ENCODE data around the gene FANCC. TPM values are rescaled to one million over a fixed set of nuclear protein-coding genes. Genes with fewer than 3 reads are reported as not detected.
"Not testable (repeated sequence)": the region's sequence is repeated elsewhere in the genome, so short reads cannot be mapped to it uniquely, and the experiment has no call there.

The FANCC gene
- total and polyA plus RNA-seq, 12 donors = 1.9 to 6.1 (median 3.3) TPM

DNA sequence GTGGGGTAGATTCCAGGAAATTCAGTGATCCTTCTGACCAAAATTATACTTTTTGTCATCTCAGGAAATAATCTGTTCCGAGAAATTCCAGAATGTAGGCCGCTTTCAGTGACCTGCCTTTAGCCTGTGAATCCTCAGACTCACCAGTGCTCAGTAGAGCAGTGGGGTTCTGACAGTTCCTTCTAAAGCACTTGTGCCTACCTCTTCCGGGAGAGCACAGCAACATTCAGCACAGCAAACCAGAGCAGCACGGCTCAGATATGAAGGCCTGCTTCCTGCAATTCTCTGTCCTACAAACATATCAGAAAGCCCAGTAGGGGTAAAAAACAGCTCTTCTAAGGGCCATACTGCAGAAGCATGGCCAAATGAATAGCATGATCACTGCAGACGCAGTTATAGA is 15.0 kb downstream of the FANCC start:
- Histone ChIP-seq H3K4me1 (replicated peaks in 1 of 2) (no peaks in the 10 kb centered on the region), H3K27me3 (no peaks in the 10 kb centered on the region), H3K9me3 (replicated peaks in 1 of 3) (no peaks in the 10 kb centered on the region), H3K4me3 (no peak overlapping the region), H3K27ac (no peak overlapping the region), H3K36me3 (replicated peaks in 1 of 2) (no peaks in the 10 kb centered on the region)
- WGBS, 4 donors = 70 to 83% (median 76%) methylated on average over 5 of the region's 5 CpGs
- intact Hi-C loops (cut with DNase I) = no loop called here
- TF ChIP-seq POLR2A (IDR thresholded peaks at IDR 0.05) = no peak
- TF ChIP-seq, protein P1, sequence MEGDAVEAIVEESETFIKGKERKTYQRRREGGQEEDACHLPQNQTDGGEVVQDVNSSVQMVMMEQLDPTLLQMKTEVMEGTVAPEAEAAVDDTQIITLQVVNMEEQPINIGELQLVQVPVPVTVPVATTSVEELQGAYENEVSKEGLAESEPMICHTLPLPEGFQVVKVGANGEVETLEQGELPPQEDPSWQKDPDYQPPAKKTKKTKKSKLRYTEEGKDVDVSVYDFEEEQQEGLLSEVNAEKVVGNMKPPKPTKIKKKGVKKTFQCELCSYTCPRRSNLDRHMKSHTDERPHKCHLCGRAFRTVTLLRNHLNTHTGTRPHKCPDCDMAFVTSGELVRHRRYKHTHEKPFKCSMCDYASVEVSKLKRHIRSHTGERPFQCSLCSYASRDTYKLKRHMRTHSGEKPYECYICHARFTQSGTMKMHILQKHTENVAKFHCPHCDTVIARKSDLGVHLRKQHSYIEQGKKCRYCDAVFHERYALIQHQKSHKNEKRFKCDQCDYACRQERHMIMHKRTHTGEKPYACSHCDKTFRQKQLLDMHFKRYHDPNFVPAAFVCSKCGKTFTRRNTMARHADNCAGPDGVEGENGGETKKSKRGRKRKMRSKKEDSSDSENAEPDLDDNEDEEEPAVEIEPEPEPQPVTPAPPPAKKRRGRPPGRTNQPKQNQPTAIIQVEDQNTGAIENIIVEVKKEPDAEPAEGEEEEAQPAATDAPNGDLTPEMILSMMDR (IDR thresholded peaks at IDR 0.05) = no peak
- DNase-seq = no peak

DNA sequence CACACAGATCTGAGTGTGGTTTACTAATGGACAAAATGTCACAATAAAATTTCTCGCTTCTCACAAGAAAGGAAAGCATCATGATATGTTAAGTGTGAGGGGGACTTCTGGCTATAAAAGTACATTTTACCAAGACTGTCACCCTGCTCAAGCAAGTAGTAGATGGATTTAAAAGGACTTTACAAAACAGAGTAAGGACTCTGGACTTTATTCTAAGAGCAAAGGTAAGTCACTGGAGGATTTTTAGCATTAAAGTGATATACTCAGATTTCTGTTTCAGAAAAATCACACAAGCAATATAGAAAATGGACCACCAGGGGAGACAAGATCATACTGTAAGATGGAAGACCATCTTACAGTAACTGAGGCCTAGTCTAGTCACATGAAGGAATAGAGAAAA is 19.7 kb downstream of the FANCC start:
- intact Hi-C loops (cut with DNase I) = no loop called here
- Histone ChIP-seq H3K36me3 (replicated peaks in 1 of 2) (no peaks in the 10 kb centered on the region), H3K27ac (no peak overlapping the region), H3K4me1 (replicated peaks in 1 of 2) (no peaks in the 10 kb centered on the region), H3K9me3 (replicated peaks in 1 of 3) (no peaks in the 10 kb centered on the region), H3K27me3 (no peaks in the 10 kb centered on the region), H3K4me3 (no peak overlapping the region)
- no peak for DNase-seq
- no peak for TF ChIP-seq POLR2A (IDR thresholded peaks at IDR 0.05)
- TF ChIP-seq, protein P1 (IDR thresholded peaks at IDR 0.05) = no peak
- 94 to 100% (median 98%) methylated on average over 1 of the region's 1 CpG for WGBS, 4 donors

DNA sequence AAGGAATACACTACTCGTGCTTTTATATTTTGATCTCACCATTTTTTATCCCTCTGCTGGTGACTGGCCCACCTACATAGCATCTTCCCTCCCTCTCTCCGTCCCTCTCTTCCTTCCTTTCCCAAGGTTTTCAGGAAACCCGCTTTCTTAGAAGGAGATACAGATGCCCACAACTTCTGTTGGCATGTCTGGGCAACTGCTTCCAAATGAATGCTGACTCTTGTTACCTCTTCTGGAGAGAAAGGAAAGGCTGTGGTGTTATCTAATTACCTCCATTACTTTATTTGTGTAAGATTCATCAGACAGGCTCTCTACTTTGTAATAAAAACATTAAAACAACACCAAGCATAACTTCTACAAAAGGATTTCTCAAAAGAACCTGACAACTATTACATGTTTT is 20.2 kb downstream of the FANCC start:
- 82 to 92% (median 88%) methylated on average over 3 of the region's 3 CpGs for WGBS, 4 donors
- TF ChIP-seq, protein P1 (IDR thresholded peaks at IDR 0.05) = no peak
- Histone ChIP-seq H3K4me3 (no peak overlapping the region), H3K9me3 (replicated peaks in 1 of 3) (no peaks in the 10 kb centered on the region), H3K27me3 (no peaks in the 10 kb centered on the region), H3K27ac (no peak overlapping the region), H3K36me3 (replicated peaks in 1 of 2) (no peaks in the 10 kb centered on the region), H3K4me1 (replicated peaks in 1 of 2) (no peaks in the 10 kb centered on the region)
- no peak for DNase-seq
- intact Hi-C loops (cut with DNase I) = no loop called here

DNA sequence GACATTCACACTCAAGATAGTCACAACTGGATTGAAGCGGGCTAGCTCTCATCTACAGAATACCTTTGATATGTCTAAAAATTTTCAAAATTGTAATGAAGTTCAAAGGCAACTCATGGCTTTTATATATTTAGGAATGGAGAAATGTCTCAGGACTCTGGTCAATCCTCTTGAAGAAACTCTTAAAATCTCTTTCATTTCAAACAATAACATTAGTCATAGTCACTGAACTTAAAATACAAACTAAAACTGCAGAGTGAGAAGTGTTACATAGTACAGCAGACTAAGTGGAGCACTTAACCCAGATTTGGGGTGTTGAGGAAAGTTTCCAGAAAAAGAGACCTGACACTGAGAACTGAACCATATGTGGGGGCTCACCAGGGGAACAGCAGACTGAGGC is 20.7 kb downstream of the FANCC start:
- Histone ChIP-seq H3K36me3 (replicated peaks in 1 of 2) (no peaks in the 10 kb centered on the region), H3K27ac (no peak overlapping the region), H3K4me3 (no peak overlapping the region), H3K27me3 (no peaks in the 10 kb centered on the region), H3K9me3 (replicated peaks in 1 of 3) (no peaks in the 10 kb centered on the region), H3K4me1 (replicated peaks in 1 of 2) (no peaks in the 10 kb centered on the region)
- DNase-seq = no peak
- 93 to 100% (median 98%) methylated on average over 1 of the region's 1 CpG for WGBS, 4 donors
- intact Hi-C loops (cut with DNase I) = no loop called here
- TF ChIP-seq, protein P1 (IDR thresholded peaks at IDR 0.05) = no peak
- TF ChIP-seq POLR2A (IDR thresholded peaks at IDR 0.05) = no peak

DNA sequence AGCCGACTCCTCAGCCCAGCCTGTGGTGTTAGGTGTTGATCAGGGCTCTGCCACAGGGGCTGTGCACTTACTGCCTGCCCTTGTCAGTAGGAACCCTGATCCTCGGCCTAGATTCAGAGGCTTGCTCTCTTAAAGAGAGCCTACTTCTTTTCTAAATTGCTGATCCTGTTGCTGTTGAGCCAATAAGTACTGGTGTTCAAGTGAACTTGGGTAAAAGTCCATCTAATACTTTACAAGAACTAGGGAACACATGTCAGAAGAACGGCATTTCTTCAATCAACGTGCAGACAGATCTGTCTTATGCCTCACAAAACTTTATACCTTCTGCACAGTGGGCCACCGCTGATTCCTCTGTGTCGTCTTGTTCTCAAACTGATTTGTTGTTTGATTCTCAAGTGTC is 24.2 kb downstream of the FANCC start:
- H3K27me3 ChIP-seq; DNase-seq; H3K9me3 ChIP-seq (replicated peaks in 1 of 3); H3K36me3 ChIP-seq (replicated peaks in 1 of 2); H3K27ac ChIP-seq; H3K4me3 ChIP-seq; intact Hi-C loops (cut with DNase I); H3K4me1 ChIP-seq (replicated peaks in 1 of 2): not testable (repeated sequence)
- 94 to 98% (median 96%) methylated on average over 6 of the region's 6 CpGs for WGBS, 4 donors
